GM18519 (cell line): ENCODE measurements around the gene SIRPA.
"Not testable (repeated sequence)": the region's sequence is repeated elsewhere in the genome, so short reads cannot be mapped to it uniquely, and the experiment has no call there.

Source experiments
- ATAC-seq: cut with Tn5 transposase; IDR thresholded peaks from one replicate; pipeline ENCODE4 v1.9.1; 2021; ENCODE audit warnings: mild to moderate bottlenecking, moderate library complexity; ENCODE audit not compliant: unreplicated experiment, low FRiP score

Gene SIRPA

DNA sequence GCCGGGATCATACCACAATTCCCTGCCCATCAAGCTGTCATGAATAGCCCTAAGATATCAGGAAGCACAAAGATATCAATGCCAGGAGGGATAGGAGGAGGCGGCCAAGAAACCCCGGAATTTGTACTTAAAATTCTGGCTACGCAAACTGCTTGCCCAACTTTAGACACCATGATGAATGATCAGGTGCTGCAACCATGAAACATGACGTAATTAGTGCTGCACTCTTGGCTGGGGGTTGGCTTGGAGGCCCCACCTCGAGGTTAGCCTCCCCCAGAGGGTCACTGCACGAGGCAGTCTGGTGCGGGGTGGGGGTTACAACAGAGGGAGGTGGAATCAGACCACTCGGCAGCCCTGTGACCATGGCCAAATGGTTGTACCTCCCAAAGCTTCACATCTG is 8.9 kb downstream of the SIRPA start:
- no peak for ATAC-seq

DNA sequence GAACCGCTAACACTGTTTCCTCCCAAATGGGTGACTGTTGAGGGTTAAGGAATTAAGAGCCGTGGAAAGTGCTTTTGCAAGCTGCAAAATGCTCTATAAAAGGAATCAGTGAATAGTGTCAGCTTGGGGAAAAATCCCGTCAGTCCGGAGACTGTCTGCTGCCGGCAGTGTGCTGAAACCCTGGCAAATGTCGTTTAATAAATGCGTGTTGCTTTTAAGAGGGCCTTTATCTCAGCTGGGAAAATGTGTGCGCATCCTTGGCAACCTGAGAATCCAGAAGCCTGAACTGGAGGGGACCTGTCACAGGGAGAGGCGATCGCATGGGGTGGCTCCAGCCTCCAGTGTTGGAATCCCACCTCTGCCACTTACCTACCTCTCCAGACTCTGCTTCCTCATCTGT is 9.8 kb downstream of the SIRPA start:
- ATAC-seq: no peak

DNA sequence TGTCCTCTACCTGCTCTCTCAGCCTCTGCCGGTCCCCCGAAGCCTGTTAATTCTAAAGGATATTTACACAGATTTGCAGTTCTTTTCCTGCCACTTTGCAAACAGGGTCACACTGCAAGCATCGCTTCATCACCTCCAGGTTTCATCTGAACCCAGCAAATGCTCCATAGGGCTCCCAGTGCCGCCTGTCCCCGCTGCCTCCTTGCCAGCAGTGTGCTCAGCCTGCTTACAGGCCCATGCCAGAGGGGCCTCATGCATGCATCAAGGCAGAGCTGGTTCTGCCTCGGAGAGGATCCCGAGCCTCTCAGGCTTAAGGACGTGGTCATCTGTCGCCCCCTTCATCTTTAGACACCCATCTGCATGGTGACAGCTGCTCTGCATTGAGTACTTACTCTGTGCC is 10.5 kb downstream of the SIRPA start:
- ATAC-seq: no peak

GRCh38 chr20:1906361-1907051 is 11.3 kb downstream of the SIRPA start:
- no peak for ATAC-seq

GRCh38 chr20:1907586-1907985 is 12.4 kb downstream of the SIRPA start:
- no peak for ATAC-seq

DNA sequence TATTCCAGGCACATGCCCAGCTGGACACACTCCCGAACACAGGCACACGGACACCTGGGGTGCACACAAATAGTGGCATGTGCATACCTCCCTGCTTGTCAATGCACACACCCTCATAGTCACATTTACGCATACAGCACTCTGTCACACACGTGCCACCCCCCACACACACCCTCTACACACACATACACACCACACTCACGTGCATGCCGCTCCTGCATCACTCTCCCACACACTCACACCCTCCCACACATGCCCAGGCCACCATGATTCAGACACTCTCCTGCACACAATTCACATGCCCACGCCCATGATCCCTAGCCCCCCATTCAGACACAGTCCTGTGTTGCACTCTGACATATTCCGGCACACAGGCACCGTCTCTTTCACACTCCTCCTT is 13.0 kb downstream of the SIRPA start:
- ATAC-seq: no peak

DNA sequence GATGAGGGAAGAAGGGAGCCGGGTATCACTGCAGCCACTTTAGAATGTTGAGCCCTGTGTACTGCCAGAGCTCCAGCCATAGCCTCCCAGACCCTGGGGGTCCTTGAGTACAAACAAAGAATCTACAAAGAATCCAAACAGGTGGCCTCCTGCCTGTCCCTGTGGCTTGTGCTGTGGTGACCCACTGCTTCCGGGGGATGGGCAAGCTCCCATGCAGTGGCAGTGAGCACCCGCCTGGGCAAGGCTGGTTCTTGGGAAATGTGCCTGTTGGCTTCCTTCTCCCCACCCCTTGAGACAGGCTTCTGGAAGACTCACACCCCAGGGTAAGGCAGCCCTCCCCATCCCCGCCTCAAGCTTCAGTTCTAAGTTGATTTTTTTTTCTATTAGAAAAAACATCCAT is 13.9 kb downstream of the SIRPA start:
- no peak for ATAC-seq

DNA sequence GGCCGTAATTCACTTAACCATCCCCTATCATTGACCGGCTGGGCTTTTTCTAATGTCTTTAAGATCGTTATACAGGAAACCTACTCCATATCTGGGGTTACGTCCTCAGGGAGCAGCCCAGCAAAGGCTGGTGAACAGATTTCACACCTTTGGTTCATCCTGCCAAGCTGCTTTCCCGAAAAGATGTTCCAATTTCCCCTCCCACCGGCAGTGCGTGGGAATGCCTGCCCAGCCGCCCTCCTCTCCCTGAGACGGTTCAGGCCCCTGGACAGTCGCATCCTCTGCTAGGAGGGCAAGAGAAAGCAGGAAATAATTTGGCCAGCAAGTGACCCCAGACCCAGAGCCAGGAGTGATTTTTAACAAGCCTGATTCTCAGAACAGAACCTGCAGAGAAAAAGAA is 16.3 kb downstream of the SIRPA start:
- ATAC-seq: no peak

DNA sequence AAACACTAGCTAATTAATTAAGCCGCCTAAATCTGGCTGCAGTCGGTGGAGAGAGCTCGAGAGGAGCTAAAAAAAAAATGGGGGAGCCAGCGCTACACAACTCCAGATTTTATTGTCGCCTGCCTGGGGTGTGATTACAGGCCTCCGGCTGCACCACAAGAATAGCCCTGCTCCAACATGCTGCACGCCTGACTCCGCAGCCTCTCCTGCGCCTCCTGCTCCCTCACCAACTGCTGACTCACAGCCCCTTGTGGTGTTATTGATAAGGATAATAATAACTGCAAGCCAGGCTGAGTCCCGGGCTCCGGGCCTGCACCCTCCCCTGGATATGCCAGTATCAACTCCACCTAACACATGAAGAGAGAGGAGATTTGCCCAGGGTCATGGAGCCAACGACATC is 16.8 kb downstream of the SIRPA start:
- no peak for ATAC-seq

DNA sequence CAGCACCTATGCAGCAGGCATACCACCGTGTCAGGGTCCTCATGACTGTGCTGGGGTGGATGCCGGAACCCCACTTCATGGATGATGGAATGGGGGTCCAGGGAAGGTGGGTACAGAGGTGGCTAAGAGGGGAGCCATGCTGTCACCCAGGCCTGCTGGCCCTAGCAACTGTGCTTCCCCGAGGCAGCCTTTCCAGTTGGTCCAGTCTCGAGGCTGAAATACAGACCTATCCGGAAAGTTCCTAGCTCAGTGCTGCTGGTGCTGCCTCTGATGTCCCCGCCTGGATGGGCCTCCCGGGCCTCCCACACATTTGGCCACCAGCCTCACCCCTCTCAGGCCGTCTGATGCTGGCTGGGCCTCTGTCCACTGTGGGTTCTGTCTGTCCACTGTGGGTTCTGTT is 17.4 kb downstream of the SIRPA start:
- ATAC-seq: no peak

GRCh38 chr20:1915233-1915632 is 20.0 kb downstream of the SIRPA start:
- not testable (repeated sequence) for ATAC-seq

DNA sequence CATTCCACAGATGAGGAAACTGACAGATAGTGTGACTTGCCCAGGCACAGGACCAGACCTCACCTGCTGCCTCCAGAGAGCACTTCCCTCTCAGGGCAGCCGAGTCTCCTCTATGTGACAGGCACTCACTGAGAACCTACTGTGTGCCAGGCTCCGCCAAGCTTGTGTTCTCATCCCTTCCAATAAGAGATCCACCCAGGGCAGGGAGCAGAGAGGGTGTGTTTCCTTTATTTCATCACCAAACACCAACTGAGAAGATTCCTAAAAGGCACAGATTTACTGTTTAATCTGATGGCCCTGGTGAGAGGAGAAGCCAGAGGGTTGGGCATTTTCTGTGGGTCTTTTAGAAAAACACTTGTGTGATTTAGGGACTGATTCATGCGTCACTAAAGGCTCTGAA is 20.5 kb downstream of the SIRPA start:
- no peak for ATAC-seq

DNA sequence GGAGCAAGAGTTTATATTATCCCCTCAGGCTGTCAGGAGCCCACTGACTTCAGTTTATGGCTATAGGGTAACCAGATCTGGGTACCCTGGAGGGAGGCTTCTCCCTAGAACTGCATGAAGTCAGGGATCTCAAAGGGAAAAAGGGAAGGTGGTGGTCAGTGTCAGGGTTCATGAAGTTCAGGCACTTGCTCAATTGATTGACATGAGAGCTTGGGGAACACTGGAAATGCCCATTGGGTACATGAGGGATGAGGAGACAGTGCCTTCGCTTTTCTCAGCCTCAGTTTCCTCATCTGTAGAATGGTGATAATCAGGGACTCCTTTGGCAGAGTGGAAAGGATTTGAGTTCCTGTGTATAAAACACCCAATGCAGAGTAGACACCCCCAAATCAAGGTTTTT is 22.6 kb downstream of the SIRPA start:
- ATAC-seq: no peak

GRCh38 chr20:1918491-1919165 is 23.4 kb downstream of the SIRPA start:
- no peak for ATAC-seq

- no peak for ATAC-seq
Measured at GRCh38 chr20:1920252-1920651, 25.0 kb downstream of the SIRPA start.

- ATAC-seq: no peak
Measured at GRCh38 chr20:1920826-1921225, 25.6 kb downstream of the SIRPA start.

DNA sequence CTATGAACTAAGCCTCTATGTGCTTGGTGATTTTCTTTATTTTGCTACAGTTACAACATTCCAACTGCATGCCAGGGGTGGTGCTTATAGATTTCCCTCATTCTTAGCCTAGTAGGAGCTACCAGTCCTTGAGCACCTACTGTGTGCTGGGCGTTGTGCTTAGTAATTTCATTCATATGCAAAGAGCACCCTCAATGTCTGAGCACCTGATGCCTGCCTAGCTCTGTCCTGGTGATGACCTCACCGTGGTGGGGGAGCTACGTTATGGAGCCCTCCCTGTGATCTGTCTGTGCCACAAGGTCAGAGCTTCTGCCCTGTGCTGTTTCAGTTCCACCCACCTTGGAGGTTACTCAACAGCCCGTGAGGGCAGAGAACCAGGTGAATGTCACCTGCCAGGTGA is 26.8 kb downstream of the SIRPA start:
- ATAC-seq: not testable (repeated sequence)

- ATAC-seq: no peak
Measured at GRCh38 chr20:1922786-1923185, 27.6 kb downstream of the SIRPA start.

- ATAC-seq: no peak
Measured at GRCh38 chr20:1924910-1925861, 30.0 kb downstream of the SIRPA start.

DNA sequence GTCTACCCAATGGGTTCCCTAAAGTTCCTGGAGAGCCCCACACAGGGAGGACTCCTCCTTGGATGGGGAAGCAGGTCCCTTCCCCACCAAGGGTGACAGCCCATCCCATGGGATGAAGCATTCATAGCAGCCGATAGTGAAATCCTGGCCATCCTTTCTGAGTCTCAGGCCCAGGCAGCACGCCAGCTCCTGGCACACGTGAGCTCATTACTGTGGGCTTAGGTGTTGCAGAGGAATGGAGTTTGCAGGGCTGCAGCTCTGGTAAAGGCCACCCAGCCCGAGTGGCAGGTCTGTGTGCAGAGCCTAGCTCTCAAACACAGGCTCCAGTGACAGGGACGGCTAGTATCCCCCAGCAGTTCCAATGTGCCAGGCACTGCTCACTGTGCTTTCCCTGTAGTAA is 31.0 kb downstream of the SIRPA start:
- ATAC-seq: no peak

- ATAC-seq: no peak
Measured at GRCh38 chr20:1927217-1927616, 32.0 kb downstream of the SIRPA start.
